Bronchial epithelial cell (primary cell): ENCODE results near the gene ZNF48. TPM values are rescaled to one million over a fixed set of nuclear protein-coding genes. Genes with fewer than 3 reads are reported as not detected.
A peak's percentile ranks its signal among the peaks of the same experiment; 100 is the strongest.

Experiments
- DNase-seq: peaks from one replicate; pipeline ENCODE4 v3.0.0-alpha.2; 2010; ENCODE audit warnings: low read depth
- FAIRE-seq: peaks from 2 replicates; lab custom pipeline; 2011; peaks lifted over from hg19 to GRCh38; lab: Jason Lieb, UNC
- H3K27me3 ChIP-seq: 2 replicates; pipeline ENCODE4 v1.5.1; 2011; ENCODE audit warnings: low read length; ENCODE audit not compliant: control insufficient read depth, insufficient read depth
- H3K36me3 ChIP-seq: 2 replicates; pipeline ENCODE4 v1.5.1; 2011; ENCODE audit warnings: low read length; ENCODE audit not compliant: control insufficient read depth, insufficient read depth
- H3K4me3 ChIP-seq: 2 replicates; pipeline ENCODE4 v1.5.1; 2011; ENCODE audit warnings: mild to moderate bottlenecking, low read depth, low read length, control low read depth
- CTCF ChIP-seq: IDR thresholded peaks from 2 replicates; pipeline ENCODE4 v1.5.1; 2011; ENCODE audit warnings: mild to moderate bottlenecking, moderate library complexity, low read length, control low read depth, inconsistent platforms; ENCODE audit not compliant: insufficient read depth, severe bottlenecking
- total RNA-seq: library from RNA; depleted of rRNA; stranded (reverse); fragments of >200 nt; gene quantifications from 2 replicates; pipeline ENCODE4 v1.2.1, GENCODE V29; 2014

Gene ZNF48
- total RNA-seq, 1 donor from 2014 or later = 12.9 TPM

DNA sequence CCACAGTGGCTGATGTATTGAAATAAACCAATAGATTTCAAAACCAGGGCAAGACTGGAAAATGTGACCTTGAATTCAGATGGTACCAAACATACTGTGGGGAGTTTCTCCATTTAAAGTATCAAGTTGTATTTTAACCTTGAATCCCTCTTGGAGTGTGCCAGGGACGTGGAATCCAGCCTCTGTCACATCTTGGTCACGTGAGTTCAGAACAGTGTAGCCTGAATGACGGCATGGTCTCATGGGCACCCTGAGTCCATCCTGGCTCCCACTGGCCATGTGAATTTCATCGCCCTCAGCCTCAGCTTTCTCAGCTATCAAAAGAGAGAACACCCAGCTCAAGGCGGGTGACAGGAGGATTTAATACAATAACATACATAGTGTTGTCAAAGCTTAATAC, 18.9 kb downstream of the ZNF48 start:
- Histone ChIP-seq H3K36me3 (peaks cover 3% of the 10 kb centered on the region), H3K27me3 (no peaks in the 10 kb centered on the region), H3K4me3 (no peak overlapping the region)
- TF ChIP-seq CTCF = no peak
- DNase-seq (no peak), FAIRE-seq (no peak)

- H3K27me3 ChIP-seq = no peaks in the 10 kb centered on the region
- H3K4me3 ChIP-seq = no peak overlapping the region
- DNase-seq (no peak), FAIRE-seq (no peak)
- H3K36me3 ChIP-seq = peaks cover 3% of the 10 kb centered on the region
- no peak for TF ChIP-seq CTCF
Measured at GRCh38 chr16:30416047-30416603, 20.9 kb downstream of the ZNF48 start.

- no peak for TF ChIP-seq CTCF
- no peak for FAIRE-seq
Measured at GRCh38 chr16:30416624-30417528, 21.7 kb downstream of the ZNF48 start.

DNA sequence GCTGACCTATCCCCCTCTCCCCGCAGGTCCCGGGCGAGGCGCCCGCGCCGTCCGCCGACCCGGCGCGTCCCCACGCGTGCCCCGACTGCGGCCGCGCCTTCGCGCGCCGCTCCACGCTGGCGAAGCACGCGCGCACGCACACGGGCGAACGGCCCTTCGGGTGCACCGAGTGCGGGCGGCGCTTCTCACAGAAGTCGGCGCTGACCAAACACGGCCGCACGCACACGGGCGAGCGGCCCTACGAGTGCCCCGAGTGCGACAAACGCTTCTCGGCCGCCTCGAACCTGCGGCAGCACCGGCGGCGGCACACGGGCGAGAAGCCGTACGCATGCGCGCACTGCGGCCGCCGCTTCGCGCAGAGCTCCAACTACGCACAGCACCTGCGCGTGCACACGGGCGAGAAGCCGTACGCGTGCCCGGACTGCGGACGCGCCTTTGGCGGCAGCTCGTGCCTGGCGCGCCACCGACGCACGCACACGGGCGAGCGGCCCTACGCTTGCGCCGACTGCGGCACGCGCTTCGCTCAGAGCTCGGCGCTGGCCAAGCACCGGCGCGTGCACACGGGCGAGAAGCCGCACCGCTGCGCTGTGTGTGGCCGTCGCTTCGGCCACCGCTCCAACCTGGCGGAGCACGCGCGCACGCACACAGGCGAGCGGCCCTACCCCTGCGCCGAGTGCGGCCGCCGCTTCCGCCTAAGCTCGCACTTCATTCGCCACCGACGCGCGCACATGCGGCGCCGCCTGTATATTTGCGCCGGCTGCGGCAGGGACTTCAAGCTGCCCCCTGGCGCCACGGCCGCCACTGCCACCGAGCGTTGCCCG, 22.5 kb downstream of the ZNF48 start:
- Histone ChIP-seq H3K27me3 (no peaks in the 10 kb centered on the region), H3K4me3 (peak overlapping the region; percentile 54), H3K36me3 (no peaks in the 10 kb centered on the region)
- TF ChIP-seq CTCF = peak; percentile 17
- DNase-seq (peak; percentile 86), FAIRE-seq (no peak)

More at GRCh38 chr16:30416624-30417528, 21.7 kb downstream of the ZNF48 start:
- Histone ChIP-seq H3K36me3 (peaks cover under 1% of the 10 kb centered on the region), H3K27me3 (no peaks in the 10 kb centered on the region), H3K4me3 (peak overlapping the region; percentile 54)
- DNase-seq = no peak

GRCh38 chr16:30418350-30419181, 23.3 kb downstream of the ZNF48 start:
- no peak for TF ChIP-seq CTCF
- peak overlapping the region; percentile 54 for H3K4me3 ChIP-seq
- DNase-seq (no peak), FAIRE-seq (no peak)
- H3K27me3 ChIP-seq = no peaks in the 10 kb centered on the region
- peaks cover 1% of the 10 kb centered on the region for H3K36me3 ChIP-seq
